Measurements from ENCODE around the gene ZNF460. TPM values are rescaled to one million over a fixed set of nuclear protein-coding genes. Genes with fewer than 3 reads are reported as not detected.

ZNF460 gene
- polyA plus RNA-seq, 3 donors, result 2.8 to 4.5 (median 3.5) TPM

DNA sequence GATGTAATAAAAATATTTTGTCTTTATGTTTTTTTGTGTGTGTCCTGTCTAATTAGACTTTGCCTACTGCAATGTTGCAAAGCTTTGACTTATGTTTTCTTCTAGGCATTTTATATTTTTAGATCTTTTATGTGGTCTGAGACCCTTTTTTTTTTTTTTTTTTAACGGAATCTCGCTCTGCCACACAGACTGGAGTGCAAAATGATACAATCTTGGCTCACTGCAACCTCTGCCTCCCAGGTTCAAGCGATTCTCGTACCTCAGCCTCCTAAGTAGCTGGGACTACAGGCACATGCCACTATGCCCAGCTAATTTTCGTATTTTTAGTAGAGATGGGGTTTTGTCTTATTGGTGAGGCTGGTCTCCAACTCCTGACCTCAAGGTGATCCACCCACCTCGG is 62.3 kb downstream of the ZNF460 start:
- Histone ChIP-seq H4K20me1 (ENCODE audit: insufficient read depth, low read length) (no peaks in the 10 kb centered on the region), H3K9me3 (replicated peaks in 1 of 2; ENCODE audit: control insufficient read depth in 1 of 2, insufficient read depth in 1 of 2, low read length in 2 of 2) (peaks cover 0 to 3% of the 10 kb centered on the region in 2 donors), H3K36me3 (replicated peaks in 1 of 2; ENCODE audit: control insufficient read depth in 1 of 2, insufficient read depth in 2 of 2, low read length in 2 of 2) (no peaks in the 10 kb centered on the region), H3K79me2 (ENCODE audit: insufficient read depth, low read length) (no peaks in the 10 kb centered on the region), H3K4me1 (ENCODE audit: control insufficient read depth in 1 of 2, insufficient read depth in 2 of 2, low read length in 2 of 2) (no peaks in the 10 kb centered on the region), H3K27me3 (ENCODE audit: control insufficient read depth in 2 of 2, insufficient read depth in 2 of 2, low read length in 2 of 2) (peaks cover 4 to 10% of the 10 kb centered on the region in 2 donors), H3K4me3 (replicated peaks in 1 of 3; ENCODE audit: low read depth in 2 of 3, low read length in 3 of 3) (no peak overlapping the region), H2AFZ (ENCODE audit: insufficient read depth, low read depth, low read length, poor library complexity, severe bottlenecking) (no peak overlapping the region), H3K9ac (ENCODE audit: insufficient read depth, low read length, poor library complexity, severe bottlenecking) (no peak overlapping the region), H3K4me2 (replicated peaks; ENCODE audit: extremely low read depth, low read length, poor library complexity, severe bottlenecking) (no peak overlapping the region), H3K27ac (ENCODE audit: low read depth in 1 of 2, low read length in 2 of 2) (no peak overlapping the region)
- no peak for DNase-seq
- intact Hi-C loops (cut with micrococcal nuclease), result no loop called here
- peaks cover 1 to 37% (median 12%) of the 10 kb centered on the region in 7 donors for H3K9me3 Mint-ChIP-seq
- H3K4me1 Mint-ChIP-seq, result no peaks in the 10 kb centered on the region
- no peak overlapping the region for H3K27ac Mint-ChIP-seq
- TF ChIP-seq, protein P1, sequence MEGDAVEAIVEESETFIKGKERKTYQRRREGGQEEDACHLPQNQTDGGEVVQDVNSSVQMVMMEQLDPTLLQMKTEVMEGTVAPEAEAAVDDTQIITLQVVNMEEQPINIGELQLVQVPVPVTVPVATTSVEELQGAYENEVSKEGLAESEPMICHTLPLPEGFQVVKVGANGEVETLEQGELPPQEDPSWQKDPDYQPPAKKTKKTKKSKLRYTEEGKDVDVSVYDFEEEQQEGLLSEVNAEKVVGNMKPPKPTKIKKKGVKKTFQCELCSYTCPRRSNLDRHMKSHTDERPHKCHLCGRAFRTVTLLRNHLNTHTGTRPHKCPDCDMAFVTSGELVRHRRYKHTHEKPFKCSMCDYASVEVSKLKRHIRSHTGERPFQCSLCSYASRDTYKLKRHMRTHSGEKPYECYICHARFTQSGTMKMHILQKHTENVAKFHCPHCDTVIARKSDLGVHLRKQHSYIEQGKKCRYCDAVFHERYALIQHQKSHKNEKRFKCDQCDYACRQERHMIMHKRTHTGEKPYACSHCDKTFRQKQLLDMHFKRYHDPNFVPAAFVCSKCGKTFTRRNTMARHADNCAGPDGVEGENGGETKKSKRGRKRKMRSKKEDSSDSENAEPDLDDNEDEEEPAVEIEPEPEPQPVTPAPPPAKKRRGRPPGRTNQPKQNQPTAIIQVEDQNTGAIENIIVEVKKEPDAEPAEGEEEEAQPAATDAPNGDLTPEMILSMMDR (IDR thresholded peaks at IDR 0.05), result no peak
- WGBS (ENCODE audit: insufficient coverage), result 100% methylated on average over 3 of the region's 6 CpGs
- H3K27me3 Mint-ChIP-seq (ENCODE audit: low read depth in 3 of 3), result peaks cover 0 to 18% (median 4%) of the 10 kb centered on the region in 3 donors
- no peak overlapping the region for H3K4me3 Mint-ChIP-seq
- H3K36me3 Mint-ChIP-seq, result no peaks in the 10 kb centered on the region

Other genes with a start within 250 kb of the ZNF460 start
- not detected for gene USP29, start 160.5 kb upstream of the ZNF460 start, polyA plus RNA-seq
- gene ZIM3, start 135.3 kb upstream of the ZNF460 start, polyA plus RNA-seq, result not detected
- gene DUXA, start 113.0 kb upstream of the ZNF460 start, polyA plus RNA-seq, result not detected
- 1 to 10 TPM; 5.3 to 6.9 (median 5.6) TPM for gene ZNF264, start 89.0 kb upstream of the ZNF460 start, polyA plus RNA-seq
- gene AURKC, start 49.5 kb upstream of the ZNF460 start, polyA plus RNA-seq, result under 1 TPM in 2 of 3 donors, not detected in 1; 0.19 to 0.44 TPM
- gene ZNF805, start 39.9 kb upstream of the ZNF460 start, polyA plus RNA-seq, result 1 to 10 TPM; 1.3 to 3.4 (median 3.3) TPM
- gene ZNF543, start 40.0 kb downstream of the ZNF460 start, polyA plus RNA-seq, result 1 to 10 TPM in 1 of 3 donors, under 1 TPM in 2; 0.85 to 1.1 (median 0.99) TPM
- 1 to 10 TPM in 2 of 3 donors, under 1 TPM in 1; 0.96 to 2.9 (median 1.0) TPM for gene ZNF304, start 70.8 kb downstream of the ZNF460 start, polyA plus RNA-seq
- gene TRAPPC2B, start 83.1 kb downstream of the ZNF460 start, polyA plus RNA-seq, result 10 to 100 TPM in 2 of 3 donors, 1 to 10 TPM in 1; 7.4 to 13.9 (median 11.5) TPM
- gene ZNF547, start 83.1 kb downstream of the ZNF460 start, polyA plus RNA-seq, result under 1 TPM in 2 of 3 donors, not detected in 1; 0.30 to 0.32 TPM
- 10 to 100 TPM in 1 of 3 donors, 1 to 10 TPM in 2; 4.6 to 20.7 (median 6.0) TPM for gene ZNF548, start 109.4 kb downstream of the ZNF460 start, polyA plus RNA-seq
- 1 to 10 TPM; 1.4 to 3.3 (median 2.3) TPM for gene ZNF17, start 130.7 kb downstream of the ZNF460 start, polyA plus RNA-seq
- 1 to 10 TPM; 3.4 to 9.0 (median 3.7) TPM for gene ZNF749, start 154.8 kb downstream of the ZNF460 start, polyA plus RNA-seq
- gene VN1R1, start 176.7 kb downstream of the ZNF460 start, polyA plus RNA-seq, result under 1 TPM in 2 of 3 donors, not detected in 1; 0.07 to 0.08 TPM
- gene ZNF772, start 197.1 kb downstream of the ZNF460 start, polyA plus RNA-seq, result 1 to 10 TPM in 1 of 3 donors, under 1 TPM in 2; 0.32 to 1.2 (median 0.99) TPM
- 1 to 10 TPM; 1.3 to 1.6 (median 1.4) TPM for gene ZNF419, start 207.3 kb downstream of the ZNF460 start, polyA plus RNA-seq
- gene ZNF773, start 219.5 kb downstream of the ZNF460 start, polyA plus RNA-seq, result 1 to 10 TPM in 1 of 3 donors, under 1 TPM in 2; 0.87 to 1.6 (median 0.92) TPM
- gene ZNF549, start 246.9 kb downstream of the ZNF460 start, polyA plus RNA-seq, result 1 to 10 TPM in 1 of 3 donors, under 1 TPM in 2; 0.54 to 1.5 (median 0.74) TPM